GM18511 (cell line): ENCODE data around the gene ZMYND12.
"Not testable (repeated sequence)": the region's sequence is repeated elsewhere in the genome, so short reads cannot be mapped to it uniquely, and the experiment has no call there.

Experiments
- ATAC-seq: cut with Tn5 transposase; IDR thresholded peaks from one replicate; pipeline ENCODE4 v1.9.1; 2021; ENCODE audit warnings: mild to moderate bottlenecking, moderate library complexity; ENCODE audit not compliant: unreplicated experiment

Gene ZMYND12

GRCh38 chr1:42456010-42456753 lies at the start of gene ZMYND12, which contains the start of gene PPCS:
Gene ZMYND12, minus strand, starts transcription at chr1:42456022. Its CDS starts 25 bp downstream, at chr1:42455997.
Gene PPCS, plus strand, starts transcription at chr1:42456543. Its CDS starts 23 bp downstream, at chr1:42456566.
- ATAC-seq, result peak; percentile 91

GRCh38 chr1:42504535-42505128 lies 48.8 kb upstream of the ZMYND12 start:
- no peak for ATAC-seq

- not testable (repeated sequence) for ATAC-seq
These were observed 46.2 kb upstream of the ZMYND12 start for GRCh38 chr1:42502031-42502430.

GRCh38 chr1:42490237-42490636 lies 34.4 kb upstream of the ZMYND12 start:
- ATAC-seq, result no peak

- no peak for ATAC-seq
These were observed 28.6 kb upstream of the ZMYND12 start for GRCh38 chr1:42484382-42484781.

- ATAC-seq, result no peak
These were observed 26.9 kb upstream of the ZMYND12 start for GRCh38 chr1:42482635-42483153.

- ATAC-seq, result no peak
These were observed 25.1 kb upstream of the ZMYND12 start for GRCh38 chr1:42480921-42481320.

GRCh38 chr1:42479621-42480020 lies 23.8 kb upstream of the ZMYND12 start:
- ATAC-seq, result no peak

- no peak for ATAC-seq
These were observed 22.0 kb upstream of the ZMYND12 start for GRCh38 chr1:42477775-42478174.

GRCh38 chr1:42477354-42477753 lies 21.5 kb upstream of the ZMYND12 start:
- ATAC-seq, result not testable (repeated sequence)

GRCh38 chr1:42476605-42477004 lies 20.8 kb upstream of the ZMYND12 start:
- ATAC-seq, result no peak

GRCh38 chr1:42469727-42470126 lies 13.9 kb upstream of the ZMYND12 start:
- ATAC-seq, result no peak

GRCh38 chr1:42466030-42466429 lies 10.2 kb upstream of the ZMYND12 start:
- no peak for ATAC-seq

- ATAC-seq, result no peak
These were observed 8.1 kb upstream of the ZMYND12 start for GRCh38 chr1:42463921-42464320.

- peak; percentile 100 for ATAC-seq
These were observed 7.3 kb upstream of the ZMYND12 start, which contains the start of gene CCDC30 for GRCh38 chr1:42462828-42463763. Gene CCDC30, plus strand, starts transcription at chr1:42463286. Its CDS starts 17,266 bp downstream, at chr1:42480552.

GRCh38 chr1:42461196-42461595 lies 5.4 kb upstream of the ZMYND12 start:
- no peak for ATAC-seq

GRCh38 chr1:42456754-42457089 lies 900 bp upstream of the ZMYND12 start:
- peak; percentile 55 for ATAC-seq

- no peak for ATAC-seq
These were observed 1.4 kb downstream of the ZMYND12 start for GRCh38 chr1:42454403-42454802.

- ATAC-seq, result no peak
These were observed 2.4 kb downstream of the ZMYND12 start for GRCh38 chr1:42453386-42453785.

GRCh38 chr1:42450061-42450460 lies 5.8 kb downstream of the ZMYND12 start:
- ATAC-seq, result no peak

- no peak for ATAC-seq
These were observed 6.6 kb downstream of the ZMYND12 start for GRCh38 chr1:42449256-42449655.
